GM21423 (cell line): Measurements from ENCODE around the gene OR52B4.
"Not testable (repeated sequence)": the region's sequence is repeated elsewhere in the genome, so short reads cannot be mapped to it uniquely, and the experiment has no call there.

Experiments used
- ATAC-seq: cut with Tn5 transposase; IDR thresholded peaks from one replicate; pipeline ENCODE4 v1.9.1; 2021; ENCODE audit warnings: mild to moderate bottlenecking, moderate library complexity; ENCODE audit not compliant: unreplicated experiment

Gene OR52B4

GRCh38 chr11:4368286-4368685, at the start of gene OR52B4:
Gene OR52B4 (minus strand): TSS chr11:4368386. CDS start chr11:4368295, 91 bp downstream.
- no peak for ATAC-seq

GRCh38 chr11:4416816-4417215, 48.6 kb upstream of the OR52B4 start:
- ATAC-seq, result no peak

GRCh38 chr11:4416306-4416705, 48.1 kb upstream of the OR52B4 start:
- no peak for ATAC-seq

GRCh38 chr11:4406206-4406605, 38.0 kb upstream of the OR52B4 start:
- not testable (repeated sequence) for ATAC-seq

DNA sequence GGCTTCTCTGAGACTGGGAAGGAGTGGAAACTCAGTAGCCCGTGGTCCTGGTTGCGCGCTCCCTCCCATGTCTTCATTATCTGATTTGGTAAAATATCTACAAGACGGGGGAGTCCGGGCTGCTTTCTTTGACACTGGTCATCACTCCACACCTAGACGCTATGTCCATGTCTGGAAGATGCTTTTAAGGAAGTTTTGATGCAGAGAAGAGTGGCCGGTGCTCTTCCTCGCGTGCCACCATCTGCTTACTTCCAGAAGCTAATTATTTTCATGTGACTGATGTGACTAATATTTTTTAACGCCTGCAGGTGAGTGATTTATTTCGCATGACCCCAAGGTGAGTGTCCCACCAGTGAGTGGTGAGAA, 25.7 kb upstream of the OR52B4 start:
- no peak for ATAC-seq

DNA sequence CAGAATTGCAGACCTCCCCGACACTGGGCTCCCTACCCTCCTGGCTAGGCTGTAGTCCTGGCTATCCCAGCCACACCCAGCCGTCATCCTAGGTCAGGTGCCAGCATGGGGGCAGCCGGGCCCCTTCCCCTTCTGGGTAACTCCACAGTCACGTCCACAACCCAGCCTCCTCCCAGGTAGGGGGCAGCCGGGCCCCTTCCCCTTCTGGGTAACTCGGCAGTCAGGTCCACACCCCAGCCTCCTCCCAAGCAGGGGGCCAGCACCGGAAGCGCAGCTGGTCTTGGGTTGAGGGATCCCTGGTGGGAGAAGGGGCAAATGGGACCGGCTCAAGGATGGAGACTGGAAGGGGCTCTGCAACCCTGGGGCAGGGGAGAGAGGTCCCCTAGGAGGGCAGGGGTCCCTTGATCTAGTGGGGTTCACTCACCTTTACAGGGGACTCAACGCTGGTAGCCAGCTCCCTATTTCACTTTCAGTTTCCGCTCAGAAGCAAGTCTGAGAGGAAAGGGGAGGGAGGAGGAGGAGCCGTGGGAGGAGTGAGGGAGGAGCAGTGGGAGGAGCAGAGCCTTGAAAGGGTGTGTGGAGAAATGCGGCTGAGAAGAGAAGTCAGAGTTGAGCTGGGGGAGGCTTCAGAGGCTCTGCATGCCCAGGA, 25.1 kb upstream of the OR52B4 start, which contains the start of gene TRIM21:
TSS of gene TRIM21 (minus strand) at position 494 of the 649 bp plus-strand sequence. CDS start 3,293 bp downstream, outside the sequence.
- ATAC-seq, result peak; percentile 100

GRCh38 chr11:4388221-4388620, 20.0 kb upstream of the OR52B4 start:
- ATAC-seq, result no peak

- ATAC-seq, result no peak
These were observed 18.0 kb upstream of the OR52B4 start for GRCh38 chr11:4385978-4386740.

- no peak for ATAC-seq
These were observed 13.7 kb upstream of the OR52B4 start for GRCh38 chr11:4381901-4382300.

DNA sequence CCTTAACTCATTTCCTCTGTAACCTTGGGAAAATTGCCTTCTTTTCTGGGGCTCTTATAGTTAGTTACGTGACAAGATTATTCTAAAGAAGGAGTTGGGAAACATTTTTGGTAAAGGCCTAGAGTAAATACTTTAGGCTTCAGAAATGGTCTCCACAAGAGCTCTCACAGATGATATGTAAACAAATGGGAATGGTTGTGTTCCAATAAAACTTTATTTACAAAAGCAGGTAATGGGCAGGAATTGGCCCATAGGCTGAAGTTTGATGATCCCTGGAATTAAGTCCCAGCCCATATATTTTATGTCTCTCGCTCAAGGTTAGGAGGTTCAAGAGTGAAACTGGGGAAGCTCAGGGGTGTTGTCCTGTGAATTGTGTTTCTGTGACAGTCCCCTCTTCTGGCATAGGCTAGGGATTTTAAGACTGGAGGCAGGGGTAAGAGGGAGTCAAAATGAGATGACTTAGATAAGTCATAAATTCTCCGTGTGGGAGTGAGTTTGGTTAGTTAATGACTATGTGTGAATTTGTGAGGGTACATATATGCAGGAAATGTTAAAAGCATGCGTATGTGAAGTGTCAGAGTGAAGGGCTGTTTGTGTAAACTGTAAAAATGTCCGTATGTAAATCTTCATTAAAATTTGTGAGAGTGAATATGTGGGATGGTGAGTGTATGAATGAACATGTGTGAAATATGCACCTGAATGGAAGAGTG, 7.4 kb upstream of the OR52B4 start:
- ATAC-seq, result no peak

GRCh38 chr11:4370166-4370565, 2.0 kb upstream of the OR52B4 start:
- ATAC-seq, result no peak

GRCh38 chr11:4348142-4348541, 20.0 kb downstream of the OR52B4 start:
- not testable (repeated sequence) for ATAC-seq

DNA sequence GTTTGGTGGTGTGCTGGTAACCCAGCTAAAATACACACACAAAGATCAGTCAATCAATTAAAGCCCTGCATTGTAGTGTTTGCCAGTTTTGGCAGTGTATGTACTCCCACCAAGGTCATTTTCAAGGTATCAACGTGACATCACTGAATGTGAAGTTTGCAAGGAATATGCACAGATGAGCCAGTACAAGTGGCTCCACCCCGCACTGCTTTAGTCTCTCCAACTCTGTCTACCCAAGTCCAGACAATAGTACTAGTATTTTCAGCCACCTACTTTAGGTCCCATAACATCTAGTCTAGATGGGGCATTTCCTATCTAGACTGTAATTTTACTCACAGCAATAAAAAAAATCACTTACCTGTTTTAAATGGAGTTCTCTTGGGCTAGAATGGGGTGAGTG, 22.8 kb downstream of the OR52B4 start:
- ATAC-seq, result not testable (repeated sequence)

DNA sequence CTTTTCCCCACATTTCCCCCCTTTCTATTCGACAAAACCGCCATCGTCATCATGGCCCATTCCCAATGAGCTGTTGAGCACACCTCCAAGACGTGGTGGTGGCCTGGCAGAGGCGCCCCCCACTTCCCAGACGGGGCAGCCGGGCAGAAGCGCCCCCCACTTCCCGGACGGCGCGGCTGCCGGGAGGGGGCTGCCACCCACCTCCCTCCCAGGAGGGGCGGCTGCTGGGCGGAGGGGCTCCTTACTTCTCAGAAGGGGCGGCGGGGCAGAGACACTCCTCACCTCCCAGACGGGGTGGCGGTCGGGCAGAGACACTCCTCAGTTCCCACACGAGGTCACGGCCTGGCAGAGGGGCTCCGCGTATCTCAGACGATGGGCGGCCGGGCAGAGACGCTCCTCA, 33.8 kb downstream of the OR52B4 start:
- not testable (repeated sequence) for ATAC-seq
